GM10847 (cell line): ENCODE results near the gene KREMEN1.

ENCODE experiments used
- POLR2A ChIP-seq: IDR thresholded peaks from 2 replicates; pipeline ENCODE4 v1.6.1; 2011; ENCODE audit not compliant: insufficient read length; ENCODE audit errors: extremely low read depth

The KREMEN1 gene

DNA sequence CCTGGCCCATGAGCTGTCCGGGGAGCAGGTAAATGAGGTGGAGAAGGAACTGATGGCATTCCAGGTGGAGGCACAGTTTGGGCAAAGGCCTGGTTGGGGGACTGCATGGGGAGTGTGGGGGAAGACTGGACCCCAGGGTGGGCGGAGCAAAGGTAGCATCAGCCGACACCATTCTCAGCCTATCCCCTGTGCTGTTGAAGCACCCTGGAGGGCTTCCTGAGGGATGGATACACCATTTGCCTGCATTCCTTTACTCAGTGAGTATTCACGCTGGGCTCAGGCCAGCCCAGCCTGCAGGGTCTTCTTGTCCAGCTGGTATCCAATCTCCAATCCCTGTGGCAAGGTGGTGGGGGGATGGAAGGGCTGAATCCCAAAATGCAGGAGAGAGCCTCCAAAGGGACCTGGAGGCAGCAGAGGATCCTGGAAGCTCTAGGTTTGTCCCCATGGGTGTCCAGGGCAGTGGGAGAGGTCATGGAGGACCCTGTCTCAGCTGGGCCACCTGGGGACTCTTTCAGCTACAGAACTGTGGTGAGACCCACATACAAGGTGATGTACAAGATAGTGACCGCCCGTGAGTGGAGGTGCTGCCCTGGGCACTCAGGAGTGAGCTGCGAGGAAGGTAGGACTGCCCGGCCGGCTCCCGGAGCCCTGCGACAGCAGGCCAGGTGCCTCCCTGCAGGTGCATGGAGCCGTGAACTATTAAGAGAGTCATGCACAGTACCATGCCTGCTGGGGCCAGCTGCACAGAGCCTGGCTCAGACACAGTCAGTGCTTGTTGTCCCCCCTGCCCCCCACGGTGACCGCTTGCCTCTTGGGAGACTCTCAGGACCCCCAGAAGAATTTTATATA lies 142.4 kb downstream of the KREMEN1 start:
- no peak for TF ChIP-seq POLR2A

DNA sequence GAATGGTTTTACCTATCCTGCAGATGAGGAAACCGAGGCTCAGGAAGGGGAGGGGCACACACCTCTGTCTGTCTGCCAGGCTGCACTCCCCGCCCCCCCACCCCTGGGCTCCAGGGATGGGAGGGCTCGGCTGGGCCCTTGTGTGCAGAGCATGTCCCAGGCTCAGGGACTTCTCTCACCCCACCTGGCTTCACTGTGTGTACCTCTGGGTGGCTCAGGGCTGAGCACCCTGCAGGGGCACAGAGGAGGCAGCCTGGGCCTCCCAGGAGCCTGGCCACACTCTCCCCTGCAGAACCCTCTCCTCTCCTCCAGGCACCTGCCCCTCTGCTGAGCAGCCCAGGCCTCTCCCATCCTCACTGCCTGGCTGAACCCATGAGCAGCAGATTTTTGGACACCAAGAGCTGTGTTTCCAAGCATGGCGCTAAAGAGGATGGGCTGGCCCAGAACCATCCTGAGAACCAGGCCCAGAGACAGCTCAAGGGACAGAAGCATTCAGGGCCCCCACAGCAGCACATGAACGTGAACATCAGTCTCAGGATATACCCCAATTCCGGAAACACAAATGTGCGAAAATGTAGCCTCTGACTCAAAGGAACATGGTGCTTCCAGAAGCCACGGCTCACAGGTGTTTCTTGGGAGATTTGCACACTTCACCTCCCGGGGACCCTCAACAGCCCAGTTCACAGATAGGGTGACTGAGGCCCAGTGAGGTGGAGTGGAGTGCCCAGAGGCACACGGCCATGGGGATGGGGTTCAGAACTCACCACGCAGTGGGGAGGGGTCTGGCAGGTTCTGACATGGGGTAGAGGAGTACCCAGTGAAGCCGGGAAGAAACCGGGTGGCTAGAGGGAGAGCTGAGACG lies 143.4 kb downstream of the KREMEN1 start:
- no peak for TF ChIP-seq POLR2A

DNA sequence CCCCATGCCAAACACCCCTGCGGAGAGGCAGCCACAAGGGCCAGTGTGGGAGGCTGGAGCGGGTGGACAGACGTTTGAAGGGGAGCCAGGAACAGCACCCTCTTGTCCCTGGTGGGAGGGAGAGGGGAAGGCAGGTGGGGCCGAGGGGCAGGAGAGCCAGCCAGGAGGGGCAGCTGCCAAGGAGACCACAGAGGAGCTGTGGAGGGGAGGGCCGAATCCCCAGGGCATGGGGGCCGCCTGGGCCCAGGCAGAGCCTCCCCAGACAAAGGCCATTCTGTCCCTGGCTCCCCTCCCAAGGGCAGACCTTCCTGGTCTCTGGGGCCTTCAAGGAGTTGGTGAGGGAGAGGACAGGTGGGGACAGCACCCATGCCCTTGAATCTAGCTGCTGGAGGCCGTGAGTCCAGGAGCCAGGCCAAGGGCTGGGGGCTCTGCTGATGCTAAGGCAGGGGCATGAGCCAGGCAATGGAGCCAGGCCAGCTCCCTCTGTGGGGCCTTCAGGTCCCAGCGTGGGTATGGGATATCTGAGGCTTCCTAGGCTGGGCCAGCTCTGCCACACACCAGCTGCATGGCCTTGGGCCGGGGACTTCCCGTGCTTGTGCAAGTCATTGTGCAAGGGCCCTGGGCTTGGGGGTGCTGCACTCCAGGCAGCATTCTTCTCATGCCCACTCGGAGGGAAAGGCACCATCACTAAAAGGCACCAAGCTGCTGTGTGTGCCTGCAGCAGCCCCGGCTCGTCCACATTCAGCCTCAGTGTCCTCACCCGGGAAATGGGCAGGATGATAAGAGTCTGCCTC lies 144.2 kb downstream of the KREMEN1 start:
- no peak for TF ChIP-seq POLR2A
